Astrocyte of the cerebellum (primary cell): ENCODE data around the gene ARHGEF4.

ENCODE experiments used
- DNase-seq: peaks from one replicate; pipeline ENCODE4 v3.0.0-alpha.2; 2011; ENCODE audit warnings: low read depth
- H3K4me3 ChIP-seq: 2 replicates; pipeline ENCODE4 v1.5.1; 2011; ENCODE audit warnings: mild to moderate bottlenecking, low read depth, low read length, moderate library complexity
- in situ Hi-C: cut with HindIII; loops from 2 replicates; pipeline ENCODE4 v1.10.0; 2017; ENCODE audit warnings: low sequenced_read_pairs
- TF ChIP-seq, protein P1 (sequence below): IDR thresholded peaks from 2 replicates; pipeline ENCODE4 v1.5.1; 2012; ENCODE audit warnings: low read length, low read depth, moderate library complexity, mild to moderate bottlenecking; ENCODE audit errors: missing control alignments

The ARHGEF4 gene

DNA sequence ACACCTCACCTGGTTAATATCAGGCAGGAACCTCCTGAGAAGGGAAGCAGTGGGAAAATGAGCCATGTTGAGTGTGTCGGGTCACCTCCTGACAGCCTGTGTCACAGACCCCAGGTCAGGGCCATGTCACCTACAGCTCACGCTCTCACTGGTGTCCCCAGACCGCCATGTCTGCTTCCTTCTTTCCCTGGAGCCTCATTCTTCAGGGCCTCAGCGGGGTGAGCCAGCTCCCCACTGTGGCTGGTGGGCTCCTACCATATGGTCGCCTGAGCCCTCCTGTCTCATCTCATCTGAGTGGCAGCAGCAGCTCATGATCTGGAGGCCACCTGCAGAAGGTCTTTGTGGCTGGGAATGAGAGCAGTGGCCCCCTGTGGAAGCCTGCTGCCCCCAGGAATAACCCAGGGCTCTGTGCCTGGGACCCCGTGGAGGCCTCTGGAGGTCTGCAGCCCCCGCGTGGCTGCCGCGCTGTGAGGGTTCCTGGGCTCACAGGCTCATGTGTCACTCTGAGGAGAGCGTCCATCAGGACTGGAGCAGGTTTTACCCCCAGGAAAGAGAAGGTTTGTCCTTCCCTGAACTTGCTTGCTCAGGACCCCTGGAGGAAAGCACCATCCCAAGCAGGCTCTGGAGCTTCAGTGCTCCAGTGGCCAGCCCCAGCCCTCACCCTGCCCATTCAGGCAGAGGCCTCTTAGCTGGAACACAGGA lies 200.1 kb downstream of the ARHGEF4 start:
- TF ChIP-seq, protein P1, sequence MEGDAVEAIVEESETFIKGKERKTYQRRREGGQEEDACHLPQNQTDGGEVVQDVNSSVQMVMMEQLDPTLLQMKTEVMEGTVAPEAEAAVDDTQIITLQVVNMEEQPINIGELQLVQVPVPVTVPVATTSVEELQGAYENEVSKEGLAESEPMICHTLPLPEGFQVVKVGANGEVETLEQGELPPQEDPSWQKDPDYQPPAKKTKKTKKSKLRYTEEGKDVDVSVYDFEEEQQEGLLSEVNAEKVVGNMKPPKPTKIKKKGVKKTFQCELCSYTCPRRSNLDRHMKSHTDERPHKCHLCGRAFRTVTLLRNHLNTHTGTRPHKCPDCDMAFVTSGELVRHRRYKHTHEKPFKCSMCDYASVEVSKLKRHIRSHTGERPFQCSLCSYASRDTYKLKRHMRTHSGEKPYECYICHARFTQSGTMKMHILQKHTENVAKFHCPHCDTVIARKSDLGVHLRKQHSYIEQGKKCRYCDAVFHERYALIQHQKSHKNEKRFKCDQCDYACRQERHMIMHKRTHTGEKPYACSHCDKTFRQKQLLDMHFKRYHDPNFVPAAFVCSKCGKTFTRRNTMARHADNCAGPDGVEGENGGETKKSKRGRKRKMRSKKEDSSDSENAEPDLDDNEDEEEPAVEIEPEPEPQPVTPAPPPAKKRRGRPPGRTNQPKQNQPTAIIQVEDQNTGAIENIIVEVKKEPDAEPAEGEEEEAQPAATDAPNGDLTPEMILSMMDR: no peak
- H3K4me3 ChIP-seq: no peak overlapping the region
- in situ Hi-C loops: no loop called here
- no peak for DNase-seq

DNA sequence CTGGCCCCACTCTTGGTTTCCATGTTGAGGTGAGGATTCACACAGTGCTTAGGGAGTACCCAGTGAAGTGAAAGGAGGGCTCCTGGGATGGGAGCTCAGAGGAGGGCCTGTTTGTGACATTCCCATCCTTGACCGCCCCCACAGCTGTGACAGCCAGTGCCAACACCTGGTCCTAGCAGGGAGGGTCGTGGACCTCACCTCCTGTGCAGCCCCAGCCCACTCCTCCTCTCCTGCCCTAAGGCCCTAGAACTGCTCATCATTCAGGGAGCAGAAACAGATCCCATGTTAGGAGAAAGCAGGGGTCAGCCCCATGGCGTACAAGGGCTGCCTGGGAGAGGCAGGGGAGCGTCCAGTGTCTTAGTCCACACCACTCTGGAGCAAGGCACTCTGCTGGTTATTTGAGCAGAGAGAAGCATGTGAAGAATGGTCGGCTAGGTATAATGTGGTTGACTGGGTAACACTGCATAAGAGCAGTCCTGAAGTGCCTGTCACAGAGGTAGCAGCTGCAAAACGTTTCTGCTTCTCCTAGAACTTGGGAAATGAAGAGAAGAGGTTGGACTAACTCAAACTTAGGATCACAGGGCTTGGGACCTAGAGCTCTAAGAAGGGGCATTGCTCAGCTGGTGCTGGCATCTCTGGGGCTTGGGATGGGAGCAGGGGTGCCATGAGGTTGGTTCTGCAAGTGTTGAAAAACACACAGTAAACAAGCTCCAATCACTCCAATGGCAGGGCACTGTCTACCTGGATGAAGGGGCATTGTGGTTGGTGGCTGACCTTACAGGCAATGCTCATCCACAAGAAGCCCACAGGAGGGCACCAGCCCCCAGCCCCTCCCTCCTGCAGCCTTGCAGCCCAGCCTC lies 200.9 kb downstream of the ARHGEF4 start:
- TF ChIP-seq, protein P1: no peak
- DNase-seq: no peak
- H3K4me3 ChIP-seq: no peak overlapping the region
- in situ Hi-C loops: no loop called here

DNA sequence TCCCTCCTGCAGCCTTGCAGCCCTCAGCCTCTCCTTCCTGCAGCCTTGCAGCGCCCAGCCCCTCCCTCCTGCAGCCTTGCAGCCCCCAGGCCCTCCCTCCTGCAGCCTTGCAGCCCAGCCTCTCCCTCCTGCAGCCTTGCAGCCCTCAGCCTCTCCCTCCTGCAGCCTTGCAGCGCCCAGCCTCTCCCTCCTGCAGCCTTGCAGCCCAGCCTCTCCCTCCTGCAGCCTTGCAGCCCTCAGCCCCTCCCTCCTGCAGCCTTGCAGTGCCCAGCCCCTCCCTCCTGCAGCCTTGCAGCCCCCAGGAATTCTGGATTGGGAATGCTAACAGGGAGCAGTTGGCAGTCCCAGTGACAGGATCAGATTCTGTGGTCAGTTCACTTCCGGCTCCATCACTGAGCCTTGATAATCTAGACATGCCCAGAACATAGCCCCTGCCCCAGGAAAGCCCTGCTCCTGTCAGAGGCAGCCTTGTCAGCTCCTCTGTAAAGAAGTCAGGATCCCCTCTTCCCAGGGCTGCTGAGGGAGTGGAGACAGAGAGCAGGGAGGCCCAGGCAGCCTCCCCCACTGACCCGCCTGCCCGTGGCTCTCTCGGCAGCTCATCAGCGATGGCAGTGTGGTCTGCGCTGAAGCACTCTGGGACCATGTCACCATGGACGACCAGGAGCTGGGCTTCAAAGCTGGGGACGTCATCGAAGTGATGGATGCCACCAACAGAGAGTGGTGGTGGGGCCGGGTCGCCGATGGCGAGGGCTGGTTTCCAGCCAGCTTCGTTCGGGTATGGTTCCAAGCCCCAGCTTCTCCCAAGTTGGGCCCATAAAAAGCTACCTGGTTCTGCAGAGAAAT lies 201.8 kb downstream of the ARHGEF4 start:
- no peak overlapping the region for H3K4me3 ChIP-seq
- in situ Hi-C loops: no loop called here
- DNase-seq: no peak
- TF ChIP-seq, protein P1: no peak

DNA sequence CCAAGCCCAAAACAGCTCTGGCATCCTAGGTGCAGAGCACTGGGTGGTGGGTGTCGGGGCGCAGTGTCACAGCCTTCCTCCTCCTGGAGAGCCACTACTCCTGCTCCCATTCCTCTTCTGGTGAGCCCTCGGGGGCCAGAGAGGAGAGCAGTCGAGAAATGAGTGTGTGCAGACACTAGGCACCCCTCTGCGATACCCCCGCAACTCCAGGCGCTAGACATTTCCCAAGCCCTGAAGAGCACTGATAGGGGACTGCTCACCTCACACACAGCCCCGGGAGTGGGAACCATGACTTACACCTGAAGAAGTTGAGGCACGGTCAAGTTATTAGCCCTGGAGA lies 202.4 kb downstream of the ARHGEF4 start:
- DNase-seq: no peak
- TF ChIP-seq, protein P1: no peak
- H3K4me3 ChIP-seq: no peak overlapping the region
- in situ Hi-C loops: no loop called here

DNA sequence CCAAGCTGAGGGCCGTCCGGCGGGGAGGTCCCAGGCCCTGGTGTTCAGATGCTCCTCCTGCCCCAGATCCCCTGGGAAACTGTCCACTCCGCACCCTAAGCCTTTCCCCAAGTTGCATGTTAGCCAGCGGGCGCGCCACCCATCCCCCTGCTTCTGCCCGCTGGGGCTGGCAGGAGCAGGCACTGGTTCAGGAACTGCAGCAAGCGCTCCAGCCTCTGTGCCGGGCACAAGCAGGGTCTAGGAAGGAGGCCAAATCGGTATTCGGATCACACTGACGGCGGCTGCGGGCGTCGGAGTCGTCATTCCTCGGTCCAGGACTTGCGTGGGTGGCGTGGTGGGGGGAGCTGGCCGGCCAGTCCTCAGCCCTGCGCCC lies 202.8 kb downstream of the ARHGEF4 start:
- no peak for DNase-seq
- TF ChIP-seq, protein P1: no peak
- in situ Hi-C loops: no loop called here
- no peak overlapping the region for H3K4me3 ChIP-seq

DNA sequence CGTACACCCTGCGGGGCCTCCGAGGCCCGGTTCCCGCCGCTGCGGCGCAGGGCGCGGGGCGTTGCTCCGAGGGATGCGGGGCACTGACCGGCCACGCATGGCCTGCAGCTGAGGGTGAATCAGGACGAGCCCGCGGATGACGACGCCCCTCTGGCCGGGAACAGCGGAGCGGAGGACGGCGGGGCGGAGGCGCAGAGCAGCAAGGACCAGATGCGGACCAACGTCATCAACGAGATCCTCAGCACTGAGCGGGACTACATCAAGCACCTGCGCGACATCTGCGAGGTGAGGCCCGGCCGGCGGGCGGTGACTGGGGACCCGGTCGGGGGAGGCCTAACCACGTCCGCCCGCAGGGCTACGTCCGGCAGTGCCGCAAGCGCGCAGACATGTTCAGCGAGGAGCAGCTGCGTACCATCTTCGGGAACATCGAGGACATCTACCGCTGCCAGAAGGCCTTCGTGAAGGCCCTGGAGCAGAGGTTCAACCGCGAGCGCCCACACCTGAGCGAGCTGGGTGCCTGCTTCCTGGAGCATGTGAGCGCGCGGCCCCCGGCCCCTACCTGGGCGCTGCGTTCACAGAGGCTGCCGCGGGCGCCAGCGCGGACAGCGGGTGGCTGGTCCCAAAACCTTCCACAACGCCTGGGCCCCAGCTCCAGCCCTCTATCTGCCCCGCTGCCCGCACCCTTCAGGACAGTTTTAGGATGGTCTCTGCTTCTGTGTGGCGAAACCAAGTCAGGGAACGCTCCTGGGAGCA lies 203.4 kb downstream of the ARHGEF4 start:
- no peak for DNase-seq
- TF ChIP-seq, protein P1: no peak
- in situ Hi-C loops: no loop called here
- H3K4me3 ChIP-seq: no peak overlapping the region
